HepG2 (cell line): ENCODE measurements around the gene VPS52. TPM values are rescaled to one million over a fixed set of nuclear protein-coding genes. Genes with fewer than 3 reads are reported as not detected.

Source experiments
- ATM ChIP-seq: fragments of 450-650 bp; IDR thresholded peaks from 2 replicates; pipeline ENCODE4 v1.7.1; 2017; ENCODE audit warnings: mild to moderate bottlenecking, borderline replicate concordance
- CBX5 ChIP-seq: sonication (generic); formaldehyde crosslinking; IDR thresholded peaks from 2 replicates; pipeline ENCODE4 v1.4.0; 2020; ENCODE audit warnings: missing genetic modification reagents, borderline replicate concordance
- EZH2 ChIP-seq: conservative IDR thresholded peaks from 2 replicates; pipeline ENCODE4 v1.6.1; 2012; ENCODE audit warnings: mild to moderate bottlenecking, low read depth, low read length, moderate library complexity
- HNRNPH1 ChIP-seq: fragments of 200-400 bp; formaldehyde crosslinking; optimal IDR thresholded peaks from 2 replicates; pipeline ENCODE3; 2017; ENCODE audit warnings: mild to moderate bottlenecking, low read depth, low read length
- JUN ChIP-seq: sonication (generic); formaldehyde crosslinking; IDR thresholded peaks from 2 replicates; pipeline ENCODE4 v1.4.0; 2020; ENCODE audit warnings: mild to moderate bottlenecking, missing genetic modification reagents
- MED1 ChIP-seq: sonication (generic); formaldehyde crosslinking; IDR thresholded peaks from 2 replicates; pipeline ENCODE4 v1.4.0; 2020; ENCODE audit warnings: missing genetic modification reagents
- MEF2D ChIP-seq: sonication (generic); formaldehyde crosslinking; IDR thresholded peaks from 2 replicates; pipeline ENCODE4 v1.5.1; 2020; ENCODE audit warnings: mild to moderate bottlenecking, missing genetic modification reagents
- NCOA5 ChIP-seq: sonication (generic); formaldehyde crosslinking; IDR thresholded peaks from 2 replicates; pipeline ENCODE4 v1.4.0; 2020; ENCODE audit warnings: missing genetic modification reagents
- NFAT5 ChIP-seq: sonication (generic); formaldehyde crosslinking; IDR thresholded peaks from 2 replicates; pipeline ENCODE4 v1.4.0; 2020; ENCODE audit warnings: missing genetic modification reagents
- TFE3 ChIP-seq: IDR thresholded peaks from 2 replicates; pipeline ENCODE4 v1.6.1; 2016
- YEATS2 ChIP-seq: sonication (generic); formaldehyde crosslinking; IDR thresholded peaks from 2 replicates; pipeline ENCODE4 v1.4.0; 2020; ENCODE audit warnings: missing genetic modification reagents, borderline replicate concordance
- ZNF224 ChIP-seq: sonication (generic); formaldehyde crosslinking; IDR thresholded peaks from 2 replicates; pipeline ENCODE4 v1.5.0; 2020; ENCODE audit warnings: mild to moderate bottlenecking, missing genetic modification reagents
- ZNF281 ChIP-seq: sonication (generic); formaldehyde crosslinking; IDR thresholded peaks from 2 replicates; pipeline ENCODE4 v1.4.0; 2020; ENCODE audit warnings: missing genetic modification reagents, borderline replicate concordance
- ZNF33B ChIP-seq: sonication (generic); formaldehyde crosslinking; IDR thresholded peaks from 2 replicates; pipeline ENCODE4 v1.5.1; 2020; ENCODE audit warnings: mild to moderate bottlenecking, missing genetic modification reagents
- ZNF468 ChIP-seq: sonication (generic); formaldehyde crosslinking; IDR thresholded peaks from 2 replicates; pipeline ENCODE4 v1.8.0; 2022; ENCODE audit warnings: mild to moderate bottlenecking, moderate library complexity, missing genetic modification reagents
- ZNF496 ChIP-seq: sonication (generic); formaldehyde crosslinking; IDR thresholded peaks from 2 replicates; pipeline ENCODE4 v1.8.1; 2023; ENCODE audit warnings: mild to moderate bottlenecking, moderate library complexity, missing genetic modification reagents; ENCODE audit not compliant: insufficient replicate concordance
- ZNF761 ChIP-seq: sonication (generic); formaldehyde crosslinking; conservative IDR thresholded peaks from 2 replicates; pipeline ENCODE4 v1.4.0; 2020; ENCODE audit warnings: mild to moderate bottlenecking, missing genetic modification reagents
- ZNF879 ChIP-seq: sonication (generic); formaldehyde crosslinking; IDR thresholded peaks from 2 replicates; pipeline ENCODE4 v1.8.1; 2023; ENCODE audit warnings: missing genetic modification reagents
- polyA plus RNA-seq, 8 experiments: library from polyadenylated mRNA; depleted of rRNA in 3 of 8; stranded (reverse) in 7 of 8; unstranded in 1 of 8; fragments of >200 nt; fragmentation: Illumina TruSeq in 4 of 8; extraction: Trizol in 4 of 8; gene quantifications; 2 replicates each; pipeline versions ENCODE4 v1.2.1 to v1.2.3, GENCODE V29; 2011 to 2016; ENCODE audit warnings: low read depth in 4 of 8, missing spikeins in 1 of 8, mixed read lengths in 1 of 8; ENCODE audit not compliant: insufficient read depth in 1 of 8
- total RNA-seq, 5 experiments: library from RNA; depleted of rRNA; stranded (reverse); fragments of >200 nt; fragmentation: Illumina TruSeq; extraction: Trizol; gene quantifications; 2 replicates each; pipeline ENCODE4 v1.2.3, GENCODE V29; 2016; ENCODE audit warnings: low read depth in 1 of 5
- TF ChIP-seq, protein P1 (sequence below): sonication (generic); formaldehyde crosslinking; IDR thresholded peaks from 2 replicates; pipeline ENCODE4 v1.4.0; 2020; ENCODE audit warnings: missing genetic modification reagents

Gene VPS52
- total and polyA plus RNA-seq, 2 of the 13 experiments (the other 11 are each of a cell fraction or from before 2014, with no cell fraction given): 48.9 to 85.5 TPM

DNA sequence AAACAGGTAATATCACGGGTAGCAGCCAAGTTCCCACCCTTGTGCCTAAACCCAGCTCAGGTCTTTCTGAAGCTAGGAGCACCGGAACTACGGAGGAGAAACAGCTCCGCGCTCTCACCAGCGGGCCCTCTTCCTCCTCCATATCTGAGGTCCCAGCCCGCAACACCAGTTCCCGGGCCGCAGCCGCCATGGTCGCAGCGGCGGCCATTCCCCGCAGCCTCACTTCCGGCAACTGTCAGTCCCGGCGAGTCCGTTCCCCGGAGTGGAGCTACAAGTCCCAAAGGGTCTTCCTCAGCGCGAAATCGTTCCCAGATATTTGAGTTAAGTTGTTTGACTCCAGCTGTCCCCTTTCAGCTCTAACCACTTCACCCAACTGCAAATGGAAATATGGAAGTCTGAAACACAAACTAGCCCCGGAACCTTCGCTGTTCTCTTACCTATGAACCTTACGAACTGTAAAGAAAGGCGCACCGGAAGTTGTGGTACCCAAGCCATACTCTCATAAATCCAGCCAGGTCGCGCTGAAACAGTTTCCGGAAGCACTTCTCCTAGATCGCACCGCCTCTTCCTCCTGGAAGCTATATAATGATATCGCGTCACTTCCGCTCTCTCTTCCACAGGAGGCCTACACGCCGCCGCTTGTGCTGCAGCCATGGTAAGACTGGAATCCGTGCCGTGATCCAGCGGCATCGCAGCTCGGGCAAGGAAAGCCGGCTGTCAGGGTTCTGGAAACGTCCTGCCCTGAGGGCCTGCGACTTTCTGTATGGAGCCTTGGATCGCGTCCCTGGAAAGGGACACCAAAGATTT is at the start of gene VPS52, which contains the start of gene RPS18 (continued):
- TF ChIP-seq ZNF281 (CRISPR knock-in tag): no peak; the same call in 1 of the 2 replicates
- peak; percentile 32 for TF ChIP-seq TFE3 (CRISPR knock-in tag)
- TF ChIP-seq YEATS2 (CRISPR knock-in tag): peak; percentile 100
- TF ChIP-seq ZNF879 (CRISPR knock-in tag): peak; percentile 13; the same call in 1 of the 2 replicates
- no peak for TF ChIP-seq NCOA5 (CRISPR knock-in tag)
- peak; percentile 88 for TF ChIP-seq MED1 (CRISPR knock-in tag)
- TF ChIP-seq, protein P1, sequence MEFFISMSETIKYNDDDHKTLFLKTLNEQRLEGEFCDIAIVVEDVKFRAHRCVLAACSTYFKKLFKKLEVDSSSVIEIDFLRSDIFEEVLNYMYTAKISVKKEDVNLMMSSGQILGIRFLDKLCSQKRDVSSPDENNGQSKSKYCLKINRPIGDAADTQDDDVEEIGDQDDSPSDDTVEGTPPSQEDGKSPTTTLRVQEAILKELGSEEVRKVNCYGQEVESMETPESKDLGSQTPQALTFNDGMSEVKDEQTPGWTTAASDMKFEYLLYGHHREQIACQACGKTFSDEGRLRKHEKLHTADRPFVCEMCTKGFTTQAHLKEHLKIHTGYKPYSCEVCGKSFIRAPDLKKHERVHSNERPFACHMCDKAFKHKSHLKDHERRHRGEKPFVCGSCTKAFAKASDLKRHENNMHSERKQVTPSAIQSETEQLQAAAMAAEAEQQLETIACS (CRISPR knock-in tag): peak; percentile 39; the same call in 1 of the 2 replicates
- TF ChIP-seq ZNF496 (CRISPR knock-in tag): no peak
- peak; percentile 86 for TF ChIP-seq ZNF761 (CRISPR knock-in tag)
- 0 out of 2 replicates have a peak, but pooled peaks have one; percentile 43 for TF ChIP-seq JUN (CRISPR knock-in tag)
- TF ChIP-seq ZNF33B: peak; percentile 95
- 0 out of 2 replicates have a peak, but pooled peaks have one; percentile 63 for TF ChIP-seq ZNF468 (CRISPR knock-in tag)
- TF ChIP-seq ZNF224 (CRISPR knock-in tag): peak; percentile 89
- peak; percentile 79; the same call in 1 of the 2 replicates for TF ChIP-seq CBX5 (CRISPR knock-in tag)
- TF ChIP-seq ATM: no peak
- TF ChIP-seq NFAT5 (CRISPR knock-in tag): peak; percentile 73
- no peak for TF ChIP-seq EZH2
- no peak for TF ChIP-seq HNRNPH1
- TF ChIP-seq MEF2D (CRISPR knock-in tag): peak; percentile 76
